GM19238 (cell line): ENCODE measurements around the gene RHOBTB1.
"Not testable (repeated sequence)": the region's sequence is repeated elsewhere in the genome, so short reads cannot be mapped to it uniquely, and the experiment has no call there.

Experiments
- DNase-seq: peaks from one replicate; pipeline ENCODE4 v3.0.0; 2011; ENCODE audit warnings: low spot score; ENCODE audit not compliant: insufficient read length

Gene RHOBTB1

GRCh38 chr10:60868946-60869345 is 75.0 kb downstream of the RHOBTB1 start:
- DNase-seq = no peak

GRCh38 chr10:60865198-60865783 is 78.7 kb downstream of the RHOBTB1 start:
- DNase-seq = no peak

GRCh38 chr10:60863796-60864195 is 80.2 kb downstream of the RHOBTB1 start:
- DNase-seq = no peak

- DNase-seq = no peak
Measured at GRCh38 chr10:60862517-60862916, 81.5 kb downstream of the RHOBTB1 start.

GRCh38 chr10:60856405-60856804 is 87.6 kb downstream of the RHOBTB1 start:
- no peak for DNase-seq

- DNase-seq = no peak
Measured at GRCh38 chr10:60853637-60854036, 90.3 kb downstream of the RHOBTB1 start.

- DNase-seq = no peak
Measured at GRCh38 chr10:60853107-60853506, 90.9 kb downstream of the RHOBTB1 start.

GRCh38 chr10:60849740-60850139 is 94.2 kb downstream of the RHOBTB1 start:
- no peak for DNase-seq

GRCh38 chr10:60849217-60849616 is 94.8 kb downstream of the RHOBTB1 start:
- DNase-seq = no peak

GRCh38 chr10:60848680-60849079 is 95.3 kb downstream of the RHOBTB1 start:
- DNase-seq = no peak

GRCh38 chr10:60848126-60848525 is 95.9 kb downstream of the RHOBTB1 start:
- no peak for DNase-seq

- DNase-seq = no peak
Measured at GRCh38 chr10:60846173-60846572, 97.8 kb downstream of the RHOBTB1 start.

- DNase-seq = no peak
Measured at GRCh38 chr10:60845038-60845437, 98.9 kb downstream of the RHOBTB1 start.

GRCh38 chr10:60842694-60843093 is 101.3 kb downstream of the RHOBTB1 start:
- DNase-seq = no peak

GRCh38 chr10:60841227-60841626 is 102.8 kb downstream of the RHOBTB1 start:
- DNase-seq = not testable (repeated sequence)

- no peak for DNase-seq
Measured at GRCh38 chr10:60835049-60835448, 108.9 kb downstream of the RHOBTB1 start.

- no peak for DNase-seq
Measured at GRCh38 chr10:60834401-60834800, 109.6 kb downstream of the RHOBTB1 start.

GRCh38 chr10:60832136-60832535 is 111.8 kb downstream of the RHOBTB1 start:
- DNase-seq = not testable (repeated sequence)

- DNase-seq = no peak
Measured at GRCh38 chr10:60828489-60828852, 115.5 kb downstream of the RHOBTB1 start.

- DNase-seq = no peak
Measured at GRCh38 chr10:60827791-60828488, 116.0 kb downstream of the RHOBTB1 start.

GRCh38 chr10:60825520-60825919 is 118.5 kb downstream of the RHOBTB1 start:
- no peak for DNase-seq

- no peak for DNase-seq
Measured at GRCh38 chr10:60823324-60823723, 120.7 kb downstream of the RHOBTB1 start.

GRCh38 chr10:60822809-60823208 is 121.2 kb downstream of the RHOBTB1 start:
- no peak for DNase-seq
